ENCODE results near the gene WASL. TPM values are rescaled to one million over a fixed set of nuclear protein-coding genes. Genes with fewer than 3 reads are reported as not detected.

The WASL gene
- total and polyA plus RNA-seq, 2 of the 13 experiments (the other 11 are each of a cell fraction or from before 2014, with no cell fraction given): 7.9 to 12.8 TPM

DNA sequence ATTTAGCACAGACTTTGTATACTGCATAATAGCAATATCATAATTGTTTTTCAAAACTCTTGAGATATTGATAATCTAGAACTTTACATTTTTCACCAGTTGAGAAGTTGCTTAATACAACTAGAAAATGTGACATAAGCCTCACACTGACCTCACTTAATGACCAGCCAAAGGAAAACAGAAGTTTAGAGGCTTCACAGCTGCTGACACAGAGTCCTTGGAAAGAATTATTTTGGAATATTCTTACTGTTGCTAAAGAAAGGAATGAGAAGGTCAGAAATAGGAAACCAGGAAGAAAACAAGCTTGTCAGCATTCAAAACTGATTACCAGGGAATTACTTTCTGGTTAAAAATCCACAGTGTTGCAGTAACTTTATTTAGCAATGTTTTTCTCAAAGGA lies 35.5 kb upstream of the WASL start (continued):
- TF ChIP-seq, protein P1, sequence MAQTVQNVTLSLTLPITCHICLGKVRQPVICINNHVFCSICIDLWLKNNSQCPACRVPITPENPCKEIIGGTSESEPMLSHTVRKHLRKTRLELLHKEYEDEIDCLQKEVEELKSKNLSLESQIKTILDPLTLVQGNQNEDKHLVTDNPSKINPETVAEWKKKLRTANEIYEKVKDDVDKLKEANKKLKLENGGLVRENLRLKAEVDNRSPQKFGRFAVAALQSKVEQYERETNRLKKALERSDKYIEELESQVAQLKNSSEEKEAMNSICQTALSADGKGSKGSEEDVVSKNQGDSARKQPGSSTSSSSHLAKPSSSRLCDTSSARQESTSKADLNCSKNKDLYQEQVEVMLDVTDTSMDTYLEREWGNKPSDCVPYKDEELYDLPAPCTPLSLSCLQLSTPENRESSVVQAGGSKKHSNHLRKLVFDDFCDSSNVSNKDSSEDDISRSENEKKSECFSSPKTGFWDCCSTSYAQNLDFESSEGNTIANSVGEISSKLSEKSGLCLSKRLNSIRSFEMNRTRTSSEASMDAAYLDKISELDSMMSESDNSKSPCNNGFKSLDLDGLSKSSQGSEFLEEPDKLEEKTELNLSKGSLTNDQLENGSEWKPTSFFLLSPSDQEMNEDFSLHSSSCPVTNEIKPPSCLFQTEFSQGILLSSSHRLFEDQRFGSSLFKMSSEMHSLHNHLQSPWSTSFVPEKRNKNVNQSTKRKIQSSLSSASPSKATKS (CRISPR knock-in tag; IDR thresholded peaks at IDR 0.05): no peak
- TF ChIP-seq, protein P2, sequence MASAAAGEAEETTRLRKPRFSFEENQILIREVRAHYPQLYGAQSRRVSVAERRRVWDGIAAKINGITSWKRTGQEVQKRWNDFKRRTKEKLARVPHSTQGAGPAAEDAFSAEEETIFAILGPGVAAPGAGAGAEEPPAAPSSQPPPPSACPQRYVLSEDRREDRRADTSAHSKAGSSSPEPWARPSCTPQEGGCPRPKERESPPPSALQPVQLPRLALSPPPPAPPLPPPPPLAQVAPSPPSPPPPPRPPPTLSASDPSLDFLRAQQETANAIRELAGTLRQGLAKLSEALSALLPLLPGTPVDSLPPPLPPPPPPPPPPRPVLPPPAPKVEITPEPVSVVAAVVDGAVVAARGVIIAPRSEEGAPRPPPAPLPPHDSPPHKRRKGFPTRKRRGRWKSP (CRISPR knock-in tag; IDR thresholded peaks at IDR 0.05): no peak
- no peak for TF ChIP-seq RARA (CRISPR knock-in tag; IDR thresholded peaks at IDR 0.05)
- TF ChIP-seq ZNF30 (CRISPR knock-in tag; IDR thresholded peaks at IDR 0.05): no peak
- no peak for TF ChIP-seq ZNF558 (CRISPR knock-in tag; IDR thresholded peaks at IDR 0.05; ENCODE audit: borderline replicate concordance)
- no peak for TF ChIP-seq ZNF224 (CRISPR knock-in tag; IDR thresholded peaks at IDR 0.05)
- TF ChIP-seq SALL2 (CRISPR knock-in tag; IDR thresholded peaks at IDR 0.05): no peak
- TF ChIP-seq FOSL1 (CRISPR knock-in tag; IDR thresholded peaks at IDR 0.05; ENCODE audit: borderline replicate concordance): no peak
- TF ChIP-seq ZNF564 (CRISPR knock-in tag; IDR thresholded peaks at IDR 0.05): no peak
- TF ChIP-seq, protein P3, sequence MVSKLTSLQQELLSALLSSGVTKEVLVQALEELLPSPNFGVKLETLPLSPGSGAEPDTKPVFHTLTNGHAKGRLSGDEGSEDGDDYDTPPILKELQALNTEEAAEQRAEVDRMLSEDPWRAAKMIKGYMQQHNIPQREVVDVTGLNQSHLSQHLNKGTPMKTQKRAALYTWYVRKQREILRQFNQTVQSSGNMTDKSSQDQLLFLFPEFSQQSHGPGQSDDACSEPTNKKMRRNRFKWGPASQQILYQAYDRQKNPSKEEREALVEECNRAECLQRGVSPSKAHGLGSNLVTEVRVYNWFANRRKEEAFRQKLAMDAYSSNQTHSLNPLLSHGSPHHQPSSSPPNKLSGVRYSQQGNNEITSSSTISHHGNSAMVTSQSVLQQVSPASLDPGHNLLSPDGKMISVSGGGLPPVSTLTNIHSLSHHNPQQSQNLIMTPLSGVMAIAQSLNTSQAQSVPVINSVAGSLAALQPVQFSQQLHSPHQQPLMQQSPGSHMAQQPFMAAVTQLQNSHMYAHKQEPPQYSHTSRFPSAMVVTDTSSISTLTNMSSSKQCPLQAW (CRISPR knock-in tag; IDR thresholded peaks at IDR 0.05): no peak
- TF ChIP-seq, protein P4, sequence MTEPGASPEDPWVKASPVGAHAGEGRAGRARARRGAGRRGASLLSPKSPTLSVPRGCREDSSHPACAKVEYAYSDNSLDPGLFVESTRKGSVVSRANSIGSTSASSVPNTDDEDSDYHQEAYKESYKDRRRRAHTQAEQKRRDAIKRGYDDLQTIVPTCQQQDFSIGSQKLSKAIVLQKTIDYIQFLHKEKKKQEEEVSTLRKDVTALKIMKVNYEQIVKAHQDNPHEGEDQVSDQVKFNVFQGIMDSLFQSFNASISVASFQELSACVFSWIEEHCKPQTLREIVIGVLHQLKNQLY (CRISPR knock-in tag; IDR thresholded peaks at IDR 0.05): no peak
- no peak for TF ChIP-seq CBFB (CRISPR knock-in tag; IDR thresholded peaks at IDR 0.05)
- TF ChIP-seq ZNF737 (CRISPR knock-in tag; IDR thresholded peaks at IDR 0.05; ENCODE audit: borderline replicate concordance): no peak
